Suprapubic skin (tissue), 4 donors: ENCODE results near the gene ICAM2. TPM values are rescaled to one million over a fixed set of nuclear protein-coding genes. Genes with fewer than 3 reads are reported as not detected.
A peak's percentile ranks its signal among the peaks of the same experiment; 100 is the strongest.

Source experiments
- DNase-seq, 2 donors: peaks; one replicate each; pipeline ENCODE4 v3.0.0-alpha.2; 2019; ENCODE audit warnings: low spot score in 2 of 2
- H3K27ac ChIP-seq: fragments of 200-600 bp; sonication (generic); one replicate; pipeline ENCODE4 v1.5.1; 2019
- H3K27me3 ChIP-seq: fragments of 200-600 bp; sonication (generic); one replicate; pipeline ENCODE4 v1.5.1; 2019
- H3K36me3 ChIP-seq: fragments of 200-600 bp; sonication (generic); one replicate; pipeline ENCODE4 v1.5.1; 2019
- H3K4me1 ChIP-seq: fragments of 200-600 bp; sonication (generic); one replicate; pipeline ENCODE4 v1.5.1; 2019
- H3K4me3 ChIP-seq: fragments of 200-600 bp; sonication (generic); one replicate; pipeline ENCODE4 v1.5.1; 2019; ENCODE audit warnings: mild to moderate bottlenecking
- H3K9me3 ChIP-seq: fragments of 200-600 bp; sonication (generic); one replicate; pipeline ENCODE4 v1.5.1; 2019
- EP300 ChIP-seq: sonication (generic); formaldehyde crosslinking; IDR thresholded peaks from one replicate; pipeline ENCODE4 v1.6.1; 2017; ENCODE audit warnings: antibody characterized with exemption
- POLR2A ChIP-seq, 2 donors: fragments of 450-650 bp; IDR thresholded peaks; one replicate each; pipeline ENCODE4 v1.6.1; 2017; ENCODE audit warnings: antibody characterized with exemption in 2 of 2, mild to moderate bottlenecking in 2 of 2, moderate library complexity in 2 of 2
- POLR2AphosphoS5 ChIP-seq, 3 donors: sonication (generic); formaldehyde crosslinking; IDR thresholded peaks; one replicate each; pipeline ENCODE4 v1.6.1; 2017; ENCODE audit warnings: antibody characterized with exemption in 3 of 3
- WGBS: methylation state at CpG from one replicate; pipeline ENCODE4 v1.1.5; 2018; 5-methylcytosine and 5-hydroxymethylcytosine counted together
- total RNA-seq, 4 donors: library from RNA; depleted of rRNA; stranded (reverse); fragments of >200 nt; gene quantifications; one replicate each; pipeline ENCODE4 v1.1.0, GENCODE V29; 2016
- TF ChIP-seq, protein P1 (sequence below), 2 donors: fragments of 200-600 bp in 1 of 2; fragments of 450-650 bp in 1 of 2; sonication (generic) in 1 of 2; IDR thresholded peaks; one replicate each; pipeline ENCODE4 v1.5.1; 2016 to 2019; ENCODE audit warnings: antibody characterized with exemption in 2 of 2, mild to moderate bottlenecking in 1 of 2, moderate library complexity in 1 of 2

Gene ICAM2
- 10 to 100 TPM in 2 of 4 donors, 1 to 10 TPM in 2; 8.4 to 32.5 (median 14.9) TPM for total RNA-seq

GRCh38 chr17:64020056-64020766 is at the start of gene ICAM2:
TSS of gene ICAM2 (minus strand) at chr17:64020633. CDS start at chr17:64006691, 13,942 bp downstream.
- peaks cover 7% of the 10 kb centered on the region for H3K4me1 ChIP-seq
- no peaks in the 10 kb centered on the region for H3K9me3 ChIP-seq
- H3K4me3 ChIP-seq: peak within 1 kb of the TSS; percentile 40
- 27% methylated on average over 22 of the region's 23 CpGs for WGBS
- no peaks in the 10 kb centered on the region for H3K36me3 ChIP-seq
- peak; percentile 75 to 84 for DNase-seq
- no peaks in the 10 kb centered on the region for H3K27me3 ChIP-seq
- no peak for TF ChIP-seq POLR2A (IDR thresholded peaks at IDR 0.05)
- no peak for TF ChIP-seq EP300
- TF ChIP-seq, protein P1, sequence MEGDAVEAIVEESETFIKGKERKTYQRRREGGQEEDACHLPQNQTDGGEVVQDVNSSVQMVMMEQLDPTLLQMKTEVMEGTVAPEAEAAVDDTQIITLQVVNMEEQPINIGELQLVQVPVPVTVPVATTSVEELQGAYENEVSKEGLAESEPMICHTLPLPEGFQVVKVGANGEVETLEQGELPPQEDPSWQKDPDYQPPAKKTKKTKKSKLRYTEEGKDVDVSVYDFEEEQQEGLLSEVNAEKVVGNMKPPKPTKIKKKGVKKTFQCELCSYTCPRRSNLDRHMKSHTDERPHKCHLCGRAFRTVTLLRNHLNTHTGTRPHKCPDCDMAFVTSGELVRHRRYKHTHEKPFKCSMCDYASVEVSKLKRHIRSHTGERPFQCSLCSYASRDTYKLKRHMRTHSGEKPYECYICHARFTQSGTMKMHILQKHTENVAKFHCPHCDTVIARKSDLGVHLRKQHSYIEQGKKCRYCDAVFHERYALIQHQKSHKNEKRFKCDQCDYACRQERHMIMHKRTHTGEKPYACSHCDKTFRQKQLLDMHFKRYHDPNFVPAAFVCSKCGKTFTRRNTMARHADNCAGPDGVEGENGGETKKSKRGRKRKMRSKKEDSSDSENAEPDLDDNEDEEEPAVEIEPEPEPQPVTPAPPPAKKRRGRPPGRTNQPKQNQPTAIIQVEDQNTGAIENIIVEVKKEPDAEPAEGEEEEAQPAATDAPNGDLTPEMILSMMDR (IDR thresholded peaks at IDR 0.05): no peak
- TF ChIP-seq POLR2AphosphoS5 (IDR thresholded peaks at IDR 0.05): no peak
- H3K27ac ChIP-seq: peak within 1 kb of the TSS; percentile 73

DNA sequence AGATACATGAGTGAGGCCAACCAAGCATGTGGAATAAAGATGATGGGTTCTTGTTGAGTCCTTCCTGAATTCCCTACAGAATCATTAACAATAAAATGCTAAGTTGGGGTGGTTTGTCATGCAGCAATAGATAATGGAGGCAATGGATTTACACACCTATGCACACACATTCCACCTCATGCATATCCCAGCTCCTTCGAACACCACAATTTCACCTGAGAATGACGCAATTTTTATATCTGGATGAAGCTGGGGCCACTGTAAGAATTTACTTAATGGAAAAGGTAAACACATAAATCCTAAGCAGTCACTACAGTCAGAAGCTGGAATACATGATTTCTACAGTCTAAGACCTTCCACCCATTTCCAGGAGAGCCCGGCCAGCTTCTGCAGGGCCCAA is 49.8 kb upstream of the ICAM2 start:
- H3K27ac ChIP-seq: no peak overlapping the region
- H3K9me3 ChIP-seq: peaks cover 10% of the 10 kb centered on the region
- DNase-seq: no peak
- H3K4me1 ChIP-seq: peaks cover 12% of the 10 kb centered on the region
- WGBS: 98% methylated on average over 3 of the region's 3 CpGs
- H3K36me3 ChIP-seq: peaks cover 64% of the 10 kb centered on the region
- no peaks in the 10 kb centered on the region for H3K27me3 ChIP-seq
- no peak overlapping the region for H3K4me3 ChIP-seq
- no peak for TF ChIP-seq EP300
- no peak for TF ChIP-seq POLR2AphosphoS5 (IDR thresholded peaks at IDR 0.05)
- TF ChIP-seq, protein P1 (IDR thresholded peaks at IDR 0.05): no peak
- TF ChIP-seq POLR2A (IDR thresholded peaks at IDR 0.05): no peak

DNA sequence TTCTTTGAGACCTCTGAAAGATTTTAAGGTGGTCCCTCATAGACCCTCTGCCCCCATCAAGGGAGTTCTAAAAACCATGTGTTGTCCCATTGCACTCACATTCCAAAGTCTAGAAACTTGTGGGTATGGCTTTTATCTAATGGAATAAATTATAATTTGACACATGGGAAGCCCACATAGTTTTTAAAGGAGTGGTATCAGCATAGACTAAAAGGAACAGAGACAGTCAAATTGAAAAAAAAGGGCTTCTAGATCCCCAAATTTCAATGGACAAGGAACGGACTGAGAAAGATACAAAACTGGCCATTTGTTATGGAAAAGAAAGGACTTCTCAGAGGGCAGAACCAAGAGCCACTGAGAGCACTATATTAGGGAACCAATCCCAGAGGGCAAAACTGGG is 48.7 kb upstream of the ICAM2 start:
- peaks cover 70% of the 10 kb centered on the region for H3K36me3 ChIP-seq

DNA sequence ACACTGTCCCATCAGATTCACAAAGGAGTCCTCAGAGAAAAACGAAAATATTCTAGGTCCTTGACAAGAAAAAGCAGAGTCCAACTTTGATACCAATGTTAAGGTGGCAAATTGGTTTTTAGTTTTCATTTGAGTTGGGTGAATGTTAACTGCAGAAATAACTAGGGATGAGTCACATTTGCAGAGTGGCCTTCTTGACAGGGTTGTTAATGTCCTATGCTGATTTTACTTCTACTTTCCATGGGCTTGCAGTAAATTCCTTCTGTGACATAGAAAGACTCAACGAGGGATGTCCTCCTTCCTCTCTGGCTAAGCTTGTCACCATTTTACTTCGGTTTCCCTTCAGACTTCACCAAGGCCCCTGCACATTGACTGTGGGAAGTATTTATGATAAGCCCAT is 47.2 kb upstream of the ICAM2 start:
- no peak for TF ChIP-seq POLR2AphosphoS5 (IDR thresholded peaks at IDR 0.05)
- TF ChIP-seq EP300: no peak
- TF ChIP-seq, protein P1 (IDR thresholded peaks at IDR 0.05): no peak
- TF ChIP-seq POLR2A (IDR thresholded peaks at IDR 0.05): no peak
- Histone ChIP-seq H3K4me1 (peaks cover 9% of the 10 kb centered on the region), H3K9me3 (peaks cover 10% of the 10 kb centered on the region), H3K27me3 (no peaks in the 10 kb centered on the region), H3K4me3 (no peak overlapping the region), H3K27ac (no peak overlapping the region), H3K36me3 (peaks cover 77% of the 10 kb centered on the region)
- 89% methylated on average over 3 of the region's 3 CpGs for WGBS
- no peak for DNase-seq

More for the DNA sequence above, 48.7 kb upstream of the ICAM2 start:
- H3K9me3 ChIP-seq: peaks cover 10% of the 10 kb centered on the region
- H3K27ac ChIP-seq: no peak overlapping the region
- H3K4me3 ChIP-seq: no peak overlapping the region
- TF ChIP-seq POLR2AphosphoS5 (IDR thresholded peaks at IDR 0.05): no peak
- no peak for TF ChIP-seq EP300
- TF ChIP-seq POLR2A (IDR thresholded peaks at IDR 0.05): no peak
- TF ChIP-seq, protein P1 (IDR thresholded peaks at IDR 0.05): no peak
- no peaks in the 10 kb centered on the region for H3K27me3 ChIP-seq
- DNase-seq: no peak
- WGBS: 88% methylated on average over 1 of the region's 1 CpG
- H3K4me1 ChIP-seq: peaks cover 6% of the 10 kb centered on the region

DNA sequence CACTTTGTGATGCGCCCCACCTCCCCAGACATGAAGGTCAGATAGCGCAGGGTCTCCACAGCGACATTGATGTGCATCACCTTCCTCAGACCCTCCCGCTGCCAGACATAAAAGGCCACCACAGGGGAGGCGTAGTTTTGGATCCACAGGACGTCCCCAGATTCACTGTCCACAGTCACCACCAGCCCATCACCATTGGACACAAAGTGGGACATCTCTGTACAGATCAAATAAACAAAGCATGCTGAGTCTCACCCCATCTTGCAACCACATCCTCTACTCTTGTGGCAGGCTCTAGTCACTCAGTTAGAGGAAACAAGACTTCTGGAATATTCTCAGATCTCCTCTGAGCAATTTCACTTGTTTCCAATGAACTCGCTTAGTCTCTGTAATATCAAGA is 46.3 kb upstream of the ICAM2 start:
- no peak for TF ChIP-seq EP300
- TF ChIP-seq POLR2AphosphoS5 (IDR thresholded peaks at IDR 0.05): no peak
- TF ChIP-seq, protein P1 (IDR thresholded peaks at IDR 0.05): no peak
- no peak for TF ChIP-seq POLR2A (IDR thresholded peaks at IDR 0.05)
- 96% methylated on average over 7 of the region's 7 CpGs for WGBS
- Histone ChIP-seq H3K4me3 (no peak overlapping the region), H3K36me3 (peaks cover 72% of the 10 kb centered on the region), H3K27me3 (no peaks in the 10 kb centered on the region), H3K27ac (no peak overlapping the region), H3K4me1 (peaks cover 9% of the 10 kb centered on the region), H3K9me3 (peaks cover 10% of the 10 kb centered on the region)
- DNase-seq: no peak
